Testis (tissue), 3 donors: ENCODE data around the gene RBM39. TPM values are rescaled to one million over a fixed set of nuclear protein-coding genes. Genes with fewer than 3 reads are reported as not detected.
"Not testable (repeated sequence)": the region's sequence is repeated elsewhere in the genome, so short reads cannot be mapped to it uniquely, and the experiment has no call there.

ENCODE experiments used
- DNase-seq: peaks from one replicate; pipeline ENCODE4 v3.0.0-alpha.2; 2019
- H3K27ac ChIP-seq, 2 donors: fragments of 200-600 bp; sonication (generic); one replicate each; pipeline ENCODE4 v1.5.1; 2019
- H3K27me3 ChIP-seq: fragments of 200-600 bp; sonication (generic); one replicate; pipeline ENCODE4 v1.5.1; 2019
- H3K36me3 ChIP-seq: fragments of 200-600 bp; sonication (generic); one replicate; pipeline ENCODE4 v1.5.1; 2017; ENCODE audit warnings: low read depth; ENCODE audit errors: missing control alignments
- H3K4me1 ChIP-seq: fragments of 200-600 bp; sonication (generic); one replicate; pipeline ENCODE4 v1.5.1; 2019
- H3K4me3 ChIP-seq, 2 donors: fragments of 200-600 bp; sonication (generic); one replicate each; pipeline ENCODE4 v1.5.1; 2017 to 2019
- H3K9me3 ChIP-seq: fragments of 200-600 bp; sonication (generic); one replicate; pipeline ENCODE4 v1.5.1; 2017
- POLR2A ChIP-seq: fragments of 450-650 bp; IDR thresholded peaks from one replicate; pipeline ENCODE4 v1.6.1; 2017; ENCODE audit warnings: antibody characterized with exemption, mild to moderate bottlenecking, moderate library complexity
- WGBS, 2 donors: methylation state at CpG; one replicate each; pipeline ENCODE4 v1.1.5; 2018; 5-methylcytosine and 5-hydroxymethylcytosine counted together
- intact Hi-C: fragments of 100-400 bp; cut with DNase I; formaldehyde crosslinking; loops from one replicate; pipeline ENCODE4 v1.15.1; 2023; ENCODE audit warnings: low total_unique reads
- polyA plus RNA-seq: library from polyadenylated mRNA; stranded (reverse); fragments of 350-450 nt; fragmentation: Illumina TruSeq; extraction: RNeasy Lipid Tissue Mini Kit (QIAGEN cat#74804); gene quantifications from one replicate; pipeline ENCODE4 v1.2.3, GENCODE V29; 2014; ENCODE audit warnings: low read depth, low replicate concordance; ENCODE audit not compliant: insufficient read depth
- total RNA-seq, 2 donors: library from RNA; depleted of rRNA; stranded (reverse); fragments of >200 nt; gene quantifications; one replicate each; pipeline ENCODE4 v1.2.3, GENCODE V29; 2016
- TF ChIP-seq, protein P1 (sequence below), 3 experiments: fragments of 450-650 bp in 2 of 3; fragments of 200-600 bp in 1 of 3; sonication (generic) in 1 of 3; IDR thresholded peaks; one replicate each; pipeline ENCODE4 v1.5.1; 2016 to 2019; ENCODE audit warnings: antibody characterized with exemption in 3 of 3, mild to moderate bottlenecking in 2 of 3, moderate library complexity in 1 of 3

RBM39 gene
- total and polyA plus RNA-seq, 3 donors from 2014 or later, result 116 to 278 (median 273) TPM

DNA sequence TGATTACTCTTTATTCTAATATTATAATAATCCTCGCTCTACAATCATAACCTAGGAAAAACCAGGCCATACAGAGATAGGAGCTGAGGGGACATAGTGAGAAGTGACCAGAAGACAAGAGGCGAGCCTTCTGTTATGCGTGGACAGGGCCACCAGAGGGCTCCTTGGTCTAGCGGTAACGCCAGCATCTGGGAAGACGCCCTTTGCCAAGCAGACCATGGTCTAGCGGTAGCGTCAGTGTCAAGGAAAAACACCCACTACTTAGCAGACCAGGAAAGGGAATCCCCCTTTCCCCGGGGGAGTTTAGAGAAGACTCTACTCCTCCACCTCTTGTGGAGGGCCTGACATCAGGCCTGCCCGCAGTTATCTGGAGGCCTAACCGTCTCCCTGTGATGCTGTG lies 55.2 kb downstream of the RBM39 start:
- H3K4me1 ChIP-seq, H3K4me3 ChIP-seq, H3K27ac ChIP-seq, H3K9me3 ChIP-seq, intact Hi-C loops, H3K36me3 ChIP-seq, H3K27me3 ChIP-seq: not testable (repeated sequence)
- TF ChIP-seq, protein P1, sequence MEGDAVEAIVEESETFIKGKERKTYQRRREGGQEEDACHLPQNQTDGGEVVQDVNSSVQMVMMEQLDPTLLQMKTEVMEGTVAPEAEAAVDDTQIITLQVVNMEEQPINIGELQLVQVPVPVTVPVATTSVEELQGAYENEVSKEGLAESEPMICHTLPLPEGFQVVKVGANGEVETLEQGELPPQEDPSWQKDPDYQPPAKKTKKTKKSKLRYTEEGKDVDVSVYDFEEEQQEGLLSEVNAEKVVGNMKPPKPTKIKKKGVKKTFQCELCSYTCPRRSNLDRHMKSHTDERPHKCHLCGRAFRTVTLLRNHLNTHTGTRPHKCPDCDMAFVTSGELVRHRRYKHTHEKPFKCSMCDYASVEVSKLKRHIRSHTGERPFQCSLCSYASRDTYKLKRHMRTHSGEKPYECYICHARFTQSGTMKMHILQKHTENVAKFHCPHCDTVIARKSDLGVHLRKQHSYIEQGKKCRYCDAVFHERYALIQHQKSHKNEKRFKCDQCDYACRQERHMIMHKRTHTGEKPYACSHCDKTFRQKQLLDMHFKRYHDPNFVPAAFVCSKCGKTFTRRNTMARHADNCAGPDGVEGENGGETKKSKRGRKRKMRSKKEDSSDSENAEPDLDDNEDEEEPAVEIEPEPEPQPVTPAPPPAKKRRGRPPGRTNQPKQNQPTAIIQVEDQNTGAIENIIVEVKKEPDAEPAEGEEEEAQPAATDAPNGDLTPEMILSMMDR (IDR thresholded peaks at IDR 0.05), result peak in 1 of 3 experiments; percentile 10
- DNase-seq, result peak; percentile 57
- 78 to 92% methylated on average over 11 of the region's 11 CpGs for WGBS, 2 donors

GRCh38 chr20:35685368-35685767 lies 56.7 kb downstream of the RBM39 start:
- WGBS, 2 donors, result 96 to 97% methylated on average over 9 of the region's 9 CpGs
- H3K27ac ChIP-seq, DNase-seq, H3K4me1 ChIP-seq, intact Hi-C loops, H3K4me3 ChIP-seq, H3K27me3 ChIP-seq, H3K9me3 ChIP-seq, H3K36me3 ChIP-seq: not testable (repeated sequence)

GRCh38 chr20:35681960-35682359 lies 60.1 kb downstream of the RBM39 start:
- Histone ChIP-seq H3K36me3 (no peaks in the 10 kb centered on the region), H3K27ac (no peak overlapping the region), H3K4me3 (no peak overlapping the region), H3K9me3 (no peaks in the 10 kb centered on the region), H3K27me3 (no peaks in the 10 kb centered on the region), H3K4me1 (no peaks in the 10 kb centered on the region)
- intact Hi-C loops, result no loop called here
- 0 to 100% methylated on average over 1 of the region's 1 CpG for WGBS, 2 donors
- no peak for DNase-seq
- TF ChIP-seq, protein P1 (IDR thresholded peaks at IDR 0.05), result no peak
- no peak for TF ChIP-seq POLR2A

DNA sequence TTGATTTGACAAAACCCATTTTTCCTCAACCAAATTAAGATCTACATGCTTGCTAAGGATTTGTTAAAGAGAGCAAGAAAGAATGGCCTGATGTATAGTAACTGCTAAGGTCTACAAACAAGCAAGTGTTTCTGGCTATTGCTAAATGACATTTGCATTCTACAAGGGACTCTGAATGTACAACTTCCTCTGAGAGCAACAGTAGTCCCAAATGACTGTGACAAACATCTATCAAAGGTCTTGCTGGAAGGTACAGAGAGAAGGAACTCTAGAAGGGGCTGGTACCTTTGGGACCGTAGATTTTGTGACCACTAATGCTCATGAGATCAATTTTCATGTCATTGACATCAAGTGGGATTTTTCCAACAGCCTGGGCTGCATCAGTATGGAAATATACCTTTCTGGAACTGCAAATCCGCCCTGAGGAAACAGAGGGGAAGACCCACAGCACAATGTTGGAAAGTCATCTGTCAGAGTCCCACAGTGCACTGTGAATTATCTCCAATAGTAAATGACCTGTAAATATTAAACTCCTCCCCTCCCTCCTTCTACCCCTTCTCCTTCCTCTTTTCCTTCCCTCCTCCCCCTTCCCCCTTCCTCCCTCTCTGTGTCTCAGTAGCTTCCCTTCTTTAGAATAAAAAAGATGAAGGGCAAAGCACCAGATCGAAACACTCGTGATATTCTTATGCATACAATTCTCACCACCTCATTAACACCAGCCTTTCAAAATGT lies 61.4 kb downstream of the RBM39 start:
- DNase-seq, result peak; percentile 2
- H3K27me3 ChIP-seq, result no peaks in the 10 kb centered on the region
- H3K27ac ChIP-seq, result no peak overlapping the region
- TF ChIP-seq, protein P1 (IDR thresholded peaks at IDR 0.05), result no peak
- H3K4me1 ChIP-seq, result no peaks in the 10 kb centered on the region
- H3K4me3 ChIP-seq, result no peak overlapping the region
- 86% methylated on average over 4 of the region's 4 CpGs for WGBS, 2 donors
- H3K9me3 ChIP-seq, result no peaks in the 10 kb centered on the region
- no peaks in the 10 kb centered on the region for H3K36me3 ChIP-seq
- intact Hi-C loops, result no loop called here

GRCh38 chr20:35674921-35675320 lies 67.1 kb downstream of the RBM39 start:
- Histone ChIP-seq H3K27me3 (no peaks in the 10 kb centered on the region), H3K27ac (no peak overlapping the region), H3K4me1 (no peaks in the 10 kb centered on the region), H3K4me3 (no peak overlapping the region), H3K36me3 (no peaks in the 10 kb centered on the region), H3K9me3 (no peaks in the 10 kb centered on the region)
- intact Hi-C loops, result no loop called here
- WGBS, 2 donors, result 76 to 84% methylated on average over 8 of the region's 8 CpGs
- DNase-seq, result no peak
- no peak for TF ChIP-seq POLR2A
- TF ChIP-seq, protein P1 (IDR thresholded peaks at IDR 0.05), result no peak
